KMS-11 (cell line): Measurements from ENCODE around the gene ZFYVE9.

Source experiments
- H2AFZ ChIP-seq: fragments of 200-600 bp; sonication (generic); 2 replicates; pipeline ENCODE4 v1.6.1; 2016; ENCODE audit warnings: antibody characterized with exemption, mixed run types, low read depth
- H3K27ac ChIP-seq: fragments of 200-600 bp; sonication (generic); 2 replicates; pipeline ENCODE4 v1.6.1; 2016; ENCODE audit warnings: mild to moderate bottlenecking, mixed run types
- H3K27me3 ChIP-seq: fragments of 200-600 bp; sonication (generic); 2 replicates; pipeline ENCODE4 v1.6.1; 2017; ENCODE audit warnings: mild to moderate bottlenecking, low read depth, mixed run types, moderate library complexity; ENCODE audit not compliant: insufficient read depth
- H3K36me3 ChIP-seq: fragments of 200-600 bp; sonication (generic); 2 replicates; pipeline ENCODE4 v1.6.1; 2017; ENCODE audit warnings: mild to moderate bottlenecking, mixed run types; ENCODE audit not compliant: insufficient read depth
- H3K4me1 ChIP-seq: fragments of 200-600 bp; sonication (generic); 2 replicates; pipeline ENCODE4 v1.6.1; 2016; ENCODE audit warnings: mild to moderate bottlenecking, low read depth, mixed run types; ENCODE audit not compliant: poor library complexity, severe bottlenecking
- H3K4me2 ChIP-seq: fragments of 200-600 bp; sonication (generic); 2 replicates; pipeline ENCODE4 v1.7.0; 2016; ENCODE audit warnings: mild to moderate bottlenecking, mixed run types
- H3K4me3 ChIP-seq: fragments of 200-600 bp; sonication (generic); IDR thresholded peaks from 2 replicates; pipeline ENCODE4 v1.6.1; 2017; ENCODE audit warnings: low read depth, low read length, mixed read lengths; ENCODE audit not compliant: insufficient read depth
- H3K79me2 ChIP-seq: fragments of 200-600 bp; sonication (generic); 2 replicates; pipeline ENCODE4 v1.6.1; 2016; ENCODE audit warnings: low read depth, mixed run types; ENCODE audit not compliant: insufficient read depth
- H3K9ac ChIP-seq: fragments of 200-600 bp; sonication (generic); 2 replicates; pipeline ENCODE4 v1.6.1; 2016; ENCODE audit warnings: mild to moderate bottlenecking, mixed run types
- H4K20me1 ChIP-seq: fragments of 200-600 bp; sonication (generic); 2 replicates; pipeline ENCODE4 v1.6.1; 2016; ENCODE audit warnings: mild to moderate bottlenecking, mixed run types; ENCODE audit not compliant: insufficient read depth
- CTCF ChIP-seq: fragments of 200-600 bp; sonication (generic); conservative IDR thresholded peaks from 2 replicates; pipeline ENCODE4 v1.6.1; 2017; ENCODE audit warnings: low read depth, mild to moderate bottlenecking, antibody characterized with exemption, low read length, moderate library complexity, mixed read lengths

Gene ZFYVE9

GRCh38 chr1:52098139-52098871 is 43.6 kb upstream of the ZFYVE9 start:
- H3K4me3 ChIP-seq: no peak overlapping the region
- no peak overlapping the region for H3K27ac ChIP-seq
- H3K9ac ChIP-seq: no peak overlapping the region
- no peaks in the 10 kb centered on the region for H4K20me1 ChIP-seq
- no peak overlapping the region for H2AFZ ChIP-seq
- no peaks in the 10 kb centered on the region for H3K36me3 ChIP-seq
- peaks cover 17% of the 10 kb centered on the region; the same call in 1 of the 2 replicates for H3K27me3 ChIP-seq
- H3K4me1 ChIP-seq: peaks cover 28% of the 10 kb centered on the region
- TF ChIP-seq CTCF: no peak; the same call in 1 of the 2 replicates
- no peak overlapping the region for H3K4me2 ChIP-seq
- H3K79me2 ChIP-seq: no peaks in the 10 kb centered on the region

GRCh38 chr1:52102336-52103013 is 39.4 kb upstream of the ZFYVE9 start:
- Histone ChIP-seq H3K9ac (no peak overlapping the region), H3K79me2 (no peaks in the 10 kb centered on the region), H3K4me2 (peak overlapping the region; percentile 52), H2AFZ (no peak overlapping the region), H3K4me3 (peak overlapping the region; percentile 2), H3K4me1 (peaks cover 34% of the 10 kb centered on the region), H3K27ac (peak overlapping the region; percentile 5; the same call in 1 of the 2 replicates), H3K36me3 (no peaks in the 10 kb centered on the region), H3K27me3 (peaks cover 27% of the 10 kb centered on the region; the same call in 1 of the 2 replicates), H4K20me1 (no peaks in the 10 kb centered on the region)
- TF ChIP-seq CTCF: no peak

GRCh38 chr1:52111492-52111891 is 30.4 kb upstream of the ZFYVE9 start:
- H3K9ac ChIP-seq: no peak overlapping the region
- H3K27ac ChIP-seq: no peak overlapping the region
- H3K27me3 ChIP-seq: no peaks in the 10 kb centered on the region
- H3K4me2 ChIP-seq: no peak overlapping the region
- H2AFZ ChIP-seq: no peak overlapping the region
- H3K4me1 ChIP-seq: peaks cover 8% of the 10 kb centered on the region
- TF ChIP-seq CTCF: no peak
- H3K4me3 ChIP-seq: no peak overlapping the region
- no peaks in the 10 kb centered on the region for H4K20me1 ChIP-seq
- no peaks in the 10 kb centered on the region for H3K79me2 ChIP-seq
- H3K36me3 ChIP-seq: no peaks in the 10 kb centered on the region

GRCh38 chr1:52112489-52112888 is 29.4 kb upstream of the ZFYVE9 start:
- Histone ChIP-seq H3K4me3 (no peak overlapping the region), H3K27ac (no peak overlapping the region), H3K27me3 (no peaks in the 10 kb centered on the region), H3K36me3 (no peaks in the 10 kb centered on the region), H3K79me2 (no peaks in the 10 kb centered on the region), H3K4me2 (no peak overlapping the region), H3K9ac (no peak overlapping the region), H4K20me1 (no peaks in the 10 kb centered on the region), H2AFZ (no peak overlapping the region), H3K4me1 (peaks cover 8% of the 10 kb centered on the region)
- TF ChIP-seq CTCF: no peak
